ENCODE data around the gene TOMM6. TPM values are rescaled to one million over a fixed set of nuclear protein-coding genes. Genes with fewer than 3 reads are reported as not detected.

Gene TOMM6
- total RNA-seq (ENCODE audit: low replicate concordance), result 38.3 and 131 TPM in 2 replicates

- peak; percentile 94 for DNase-seq (ENCODE audit: low read depth)
- peak; percentile 90 for TF ChIP-seq CTCF (IDR thresholded peaks at IDR 0.05; ENCODE audit: insufficient read depth, low read length)
- peak within 1 kb of the TSS; percentile 100 for H3K4me3 ChIP-seq (ENCODE audit: low read depth, low read length)
Measured at GRCh38 chr6:41787219-41787917, at the start of gene TOMM6. TSS of gene TOMM6 (plus strand) at chr6:41787694. CDS start at chr6:41787698, 4 bp downstream.

- DNase-seq (ENCODE audit: low read depth), result peak; percentile 35
- H3K4me3 ChIP-seq (ENCODE audit: low read depth, low read length), result no peak overlapping the region
- TF ChIP-seq CTCF (IDR thresholded peaks at IDR 0.05; ENCODE audit: insufficient read depth, low read length), result no peak
Measured at GRCh38 chr6:41739041-41739440, 48.5 kb upstream of the TOMM6 start.

GRCh38 chr6:41740366-41741162 lies 46.9 kb upstream of the TOMM6 start:
- no peak overlapping the region for H3K4me3 ChIP-seq (ENCODE audit: low read depth, low read length)
- DNase-seq (ENCODE audit: low read depth), result no peak
- no peak for TF ChIP-seq CTCF (IDR thresholded peaks at IDR 0.05; ENCODE audit: insufficient read depth, low read length)

GRCh38 chr6:41741625-41742490 lies 45.6 kb upstream of the TOMM6 start:
- TF ChIP-seq CTCF (IDR thresholded peaks at IDR 0.05; ENCODE audit: insufficient read depth, low read length), result no peak
- no peak for DNase-seq (ENCODE audit: low read depth)
- H3K4me3 ChIP-seq (ENCODE audit: low read depth, low read length), result no peak overlapping the region

- no peak for DNase-seq (ENCODE audit: low read depth)
- H3K4me3 ChIP-seq (ENCODE audit: low read depth, low read length), result no peak overlapping the region
- TF ChIP-seq CTCF (IDR thresholded peaks at IDR 0.05; ENCODE audit: insufficient read depth, low read length), result no peak
Measured at GRCh38 chr6:41743406-41744235, 43.9 kb upstream of the TOMM6 start.

Data from fibroblast of the aortic adventitia (primary cell).